ENCODE results near the gene SOS1.

Gene SOS1

DNA sequence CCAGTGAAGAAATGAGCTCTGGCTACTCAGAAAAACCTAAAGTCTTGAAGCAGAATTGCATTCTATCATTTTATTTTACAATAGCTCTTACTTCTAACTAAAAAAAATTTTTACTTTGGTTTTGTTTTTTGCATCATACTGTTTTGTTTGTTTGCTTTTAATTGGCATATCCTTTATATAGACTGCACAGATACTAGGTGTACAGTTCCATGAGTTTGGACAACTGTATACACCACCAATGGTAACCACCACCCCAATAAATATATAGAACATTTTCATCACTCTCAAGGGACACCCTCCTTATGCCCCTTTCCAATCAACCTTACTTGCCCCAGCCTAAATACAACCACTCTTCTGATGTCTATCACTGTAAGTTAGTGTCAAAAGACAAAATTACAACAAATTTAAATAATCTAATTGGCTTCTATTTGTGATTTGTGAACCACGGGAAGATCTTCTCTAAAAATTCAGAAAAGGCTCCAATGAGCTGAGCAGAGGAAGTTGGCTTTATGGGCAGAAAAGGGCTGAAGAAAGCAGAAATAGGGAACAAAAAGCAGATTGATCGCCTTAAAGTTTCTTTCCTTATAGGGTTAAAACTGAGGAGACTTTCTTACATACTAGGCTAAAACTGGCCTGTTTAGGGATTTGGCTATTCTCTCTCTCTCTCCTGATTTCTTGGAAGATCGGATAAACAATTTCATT is 22.2 kb upstream of the SOS1 start:
- Histone ChIP-seq H3K4me3 (ENCODE audit: low read depth, low read length) (no peak overlapping the region), H3K36me3 (ENCODE audit: control insufficient read depth in 2 of 2, insufficient read depth in 1 of 2, low read length in 2 of 2) (no peaks in the 10 kb centered on the region), H3K27ac (ENCODE audit: extremely low read depth, low read depth, low read length) (no peak overlapping the region), H3K9me3 (ENCODE audit: control insufficient read depth, insufficient read depth, low read depth, low read length) (no peaks in the 10 kb centered on the region), H3K4me1 (ENCODE audit: control insufficient read depth, insufficient read depth, low read length) (peaks cover 10% of the 10 kb centered on the region)
- ChIA-PET CTCF (interaction anchor here (0.6 to 2.0 kb wide), 3 partner anchors 18 to 81 kb away, joined by 3 to 8 read pairs (median 3); no protein-coding TSS in a partner anchor), POLR2A (no interaction called here)
- TF ChIP-seq ZNF510 (tag by site-specific recombination; IDR thresholded peaks at IDR 0.05; ENCODE audit: insufficient replicate concordance): no peak
- TF ChIP-seq, protein P1, sequence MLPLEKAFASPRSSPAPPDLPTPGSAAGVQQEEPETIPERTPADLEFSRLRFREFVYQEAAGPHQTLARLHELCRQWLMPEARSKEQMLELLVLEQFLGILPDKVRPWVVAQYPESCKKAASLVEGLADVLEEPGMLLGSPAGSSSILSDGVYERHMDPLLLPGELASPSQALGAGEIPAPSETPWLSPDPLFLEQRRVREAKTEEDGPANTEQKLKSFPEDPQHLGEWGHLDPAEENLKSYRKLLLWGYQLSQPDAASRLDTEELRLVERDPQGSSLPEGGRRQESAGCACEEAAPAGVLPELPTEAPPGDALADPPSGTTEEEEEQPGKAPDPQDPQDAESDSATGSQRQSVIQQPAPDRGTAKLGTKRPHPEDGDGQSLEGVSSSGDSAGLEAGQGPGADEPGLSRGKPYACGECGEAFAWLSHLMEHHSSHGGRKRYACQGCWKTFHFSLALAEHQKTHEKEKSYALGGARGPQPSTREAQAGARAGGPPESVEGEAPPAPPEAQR (tag by site-specific recombination; IDR thresholded peaks at IDR 0.05): no peak
- no peak for TF ChIP-seq ZNF785 (tag by site-specific recombination; IDR thresholded peaks at IDR 0.05)
- TF ChIP-seq FEZF1 (tag by site-specific recombination; IDR thresholded peaks at IDR 0.05): no peak
- no peak for TF ChIP-seq ZNF473 (tag by site-specific recombination; IDR thresholded peaks at IDR 0.05)
- no peak for TF ChIP-seq ZNF549 (tag by site-specific recombination; IDR thresholded peaks at IDR 0.05)
- TF ChIP-seq, protein P2, sequence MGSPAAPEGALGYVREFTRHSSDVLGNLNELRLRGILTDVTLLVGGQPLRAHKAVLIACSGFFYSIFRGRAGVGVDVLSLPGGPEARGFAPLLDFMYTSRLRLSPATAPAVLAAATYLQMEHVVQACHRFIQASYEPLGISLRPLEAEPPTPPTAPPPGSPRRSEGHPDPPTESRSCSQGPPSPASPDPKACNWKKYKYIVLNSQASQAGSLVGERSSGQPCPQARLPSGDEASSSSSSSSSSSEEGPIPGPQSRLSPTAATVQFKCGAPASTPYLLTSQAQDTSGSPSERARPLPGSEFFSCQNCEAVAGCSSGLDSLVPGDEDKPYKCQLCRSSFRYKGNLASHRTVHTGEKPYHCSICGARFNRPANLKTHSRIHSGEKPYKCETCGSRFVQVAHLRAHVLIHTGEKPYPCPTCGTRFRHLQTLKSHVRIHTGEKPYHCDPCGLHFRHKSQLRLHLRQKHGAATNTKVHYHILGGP (tag by site-specific recombination; IDR thresholded peaks at IDR 0.05): no peak
- TF ChIP-seq ZNF677 (tag by site-specific recombination; IDR thresholded peaks at IDR 0.05): no peak
- no peak for TF ChIP-seq ZNF530 (tag by site-specific recombination; IDR thresholded peaks at IDR 0.05; ENCODE audit: low read depth)
- TF ChIP-seq, protein P3, sequence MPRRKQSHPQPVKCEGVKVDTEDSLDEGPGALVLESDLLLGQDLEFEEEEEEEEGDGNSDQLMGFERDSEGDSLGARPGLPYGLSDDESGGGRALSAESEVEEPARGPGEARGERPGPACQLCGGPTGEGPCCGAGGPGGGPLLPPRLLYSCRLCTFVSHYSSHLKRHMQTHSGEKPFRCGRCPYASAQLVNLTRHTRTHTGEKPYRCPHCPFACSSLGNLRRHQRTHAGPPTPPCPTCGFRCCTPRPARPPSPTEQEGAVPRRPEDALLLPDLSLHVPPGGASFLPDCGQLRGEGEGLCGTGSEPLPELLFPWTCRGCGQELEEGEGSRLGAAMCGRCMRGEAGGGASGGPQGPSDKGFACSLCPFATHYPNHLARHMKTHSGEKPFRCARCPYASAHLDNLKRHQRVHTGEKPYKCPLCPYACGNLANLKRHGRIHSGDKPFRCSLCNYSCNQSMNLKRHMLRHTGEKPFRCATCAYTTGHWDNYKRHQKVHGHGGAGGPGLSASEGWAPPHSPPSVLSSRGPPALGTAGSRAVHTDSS (tag by site-specific recombination; IDR thresholded peaks at IDR 0.05): no peak
- no peak for TF ChIP-seq ZNF664 (tag by site-specific recombination; IDR thresholded peaks at IDR 0.05)
- TF ChIP-seq ZIC2 (tag by site-specific recombination; IDR thresholded peaks at IDR 0.05): no peak

DNA sequence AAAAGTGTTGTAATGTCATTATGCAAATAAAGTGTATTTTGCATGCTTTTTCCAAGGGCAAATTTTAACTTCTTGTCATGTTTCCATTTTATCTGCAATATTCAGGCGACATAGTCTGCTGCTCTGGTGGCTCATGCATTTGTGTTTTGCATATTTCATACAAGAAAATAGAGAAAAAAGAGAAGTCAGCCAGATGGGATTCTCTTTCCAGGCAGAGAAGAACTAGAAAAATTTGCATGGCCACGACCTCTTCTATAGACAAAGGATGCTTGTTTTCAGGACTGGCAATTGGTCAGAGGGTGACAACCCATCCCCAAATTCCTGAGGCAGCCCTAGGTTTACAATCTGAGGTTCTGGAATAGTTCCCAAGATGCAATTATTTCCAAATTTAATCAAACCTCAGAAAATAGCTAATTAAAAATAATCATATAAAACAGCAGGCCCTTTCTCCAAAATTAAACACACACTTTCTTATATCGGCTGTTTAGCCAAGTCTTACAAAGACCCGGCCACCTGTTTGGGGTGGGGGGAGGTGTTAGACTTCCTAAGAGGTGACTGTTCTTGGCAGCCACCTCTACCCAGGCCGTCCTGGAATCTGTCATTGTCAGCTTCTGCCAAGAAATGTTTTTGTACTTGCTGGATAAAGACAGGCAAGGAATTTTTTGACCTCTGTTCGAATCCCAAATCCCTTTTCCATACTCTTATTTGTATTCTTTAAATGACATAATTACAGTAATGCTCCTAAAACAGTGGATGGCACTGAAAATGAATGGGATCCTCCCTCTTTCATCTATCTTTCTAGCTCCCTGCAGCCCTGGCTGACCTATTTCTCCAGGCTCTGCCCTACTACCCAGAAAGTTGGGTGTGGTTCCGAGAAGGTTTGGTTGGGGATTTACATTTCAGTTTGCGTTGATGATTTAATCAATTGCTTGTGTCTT is 20.8 kb upstream of the SOS1 start:
- TF ChIP-seq, protein P4, sequence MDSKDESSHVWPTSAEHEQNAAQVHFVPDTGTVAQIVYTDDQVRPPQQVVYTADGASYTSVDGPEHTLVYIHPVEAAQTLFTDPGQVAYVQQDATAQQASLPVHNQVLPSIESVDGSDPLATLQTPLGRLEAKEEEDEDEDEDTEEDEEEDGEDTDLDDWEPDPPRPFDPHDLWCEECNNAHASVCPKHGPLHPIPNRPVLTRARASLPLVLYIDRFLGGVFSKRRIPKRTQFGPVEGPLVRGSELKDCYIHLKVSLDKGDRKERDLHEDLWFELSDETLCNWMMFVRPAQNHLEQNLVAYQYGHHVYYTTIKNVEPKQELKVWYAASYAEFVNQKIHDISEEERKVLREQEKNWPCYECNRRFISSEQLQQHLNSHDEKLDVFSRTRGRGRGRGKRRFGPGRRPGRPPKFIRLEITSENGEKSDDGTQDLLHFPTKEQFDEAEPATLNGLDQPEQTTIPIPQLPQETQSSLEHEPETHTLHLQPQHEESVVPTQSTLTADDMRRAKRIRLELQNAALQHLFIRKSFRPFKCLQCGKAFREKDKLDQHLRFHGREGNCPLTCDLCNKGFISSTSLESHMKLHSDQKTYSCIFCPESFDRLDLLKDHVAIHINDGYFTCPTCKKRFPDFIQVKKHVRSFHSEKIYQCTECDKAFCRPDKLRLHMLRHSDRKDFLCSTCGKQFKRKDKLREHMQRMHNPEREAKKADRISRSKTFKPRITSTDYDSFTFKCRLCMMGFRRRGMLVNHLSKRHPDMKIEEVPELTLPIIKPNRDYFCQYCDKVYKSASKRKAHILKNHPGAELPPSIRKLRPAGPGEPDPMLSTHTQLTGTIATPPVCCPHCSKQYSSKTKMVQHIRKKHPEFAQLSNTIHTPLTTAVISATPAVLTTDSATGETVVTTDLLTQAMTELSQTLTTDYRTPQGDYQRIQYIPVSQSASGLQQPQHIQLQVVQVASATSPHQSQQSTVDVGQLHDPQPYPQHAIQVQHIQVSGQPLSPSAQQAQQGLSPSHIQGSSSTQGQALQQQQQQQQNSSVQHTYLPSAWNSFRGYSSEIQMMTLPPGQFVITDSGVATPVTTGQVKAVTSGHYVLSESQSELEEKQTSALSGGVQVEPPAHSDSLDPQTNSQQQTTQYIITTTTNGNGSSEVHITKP (tag by site-specific recombination; IDR thresholded peaks at IDR 0.05): peak; percentile 60
- no peak for TF ChIP-seq ZNF121 (tag by site-specific recombination; IDR thresholded peaks at IDR 0.05)
- TF ChIP-seq ZBTB17 (tag by site-specific recombination; IDR thresholded peaks at IDR 0.05): peak; percentile 71
- H3K4me3 ChIP-seq (ENCODE audit: low read depth, low read length): no peak overlapping the region
- ChIA-PET POLR2A (interaction anchor here (0.8 kb wide), 1 partner anchor 17 kb away, joined by 4 read pairs; no protein-coding TSS in a partner anchor), CTCF (interaction anchor here (0.6 to 2.0 kb wide), 3 partner anchors 17 to 228 kb away, joined by 3 to 8 read pairs (median 3); no protein-coding TSS in a partner anchor)
- H3K36me3 ChIP-seq (ENCODE audit: control insufficient read depth in 2 of 2, insufficient read depth in 1 of 2, low read length in 2 of 2): no peaks in the 10 kb centered on the region
- H3K4me1 ChIP-seq (ENCODE audit: control insufficient read depth, insufficient read depth, low read length): peaks cover 10% of the 10 kb centered on the region
- H3K27ac ChIP-seq (ENCODE audit: extremely low read depth, low read depth, low read length): no peak overlapping the region
- no peaks in the 10 kb centered on the region for H3K9me3 ChIP-seq (ENCODE audit: control insufficient read depth, insufficient read depth, low read depth, low read length)
